ENCODE results near the gene TTC16. TPM values are rescaled to one million over a fixed set of nuclear protein-coding genes. Genes with fewer than 3 reads are reported as not detected.
A peak's percentile ranks its signal among the peaks of the same experiment; 100 is the strongest.

The TTC16 gene
- total RNA-seq, 3 donors from 2014 or later: under 0.01 to 0.59 (median 0.16) TPM

GRCh38 chr9:127735530-127736185 is 19.8 kb downstream of the TTC16 start:
- peaks cover 0 to 11% of the 10 kb centered on the region in 2 donors for H3K4me1 ChIP-seq
- H3K36me3 ChIP-seq: no peaks in the 10 kb centered on the region
- H3K27me3 ChIP-seq: no peaks in the 10 kb centered on the region
- no peak for DNase-seq (ENCODE audit: low spot score in 2 of 2)
- no peak for TF ChIP-seq POLR2AphosphoS5 (IDR thresholded peaks at IDR 0.05)
- TF ChIP-seq, protein P1, sequence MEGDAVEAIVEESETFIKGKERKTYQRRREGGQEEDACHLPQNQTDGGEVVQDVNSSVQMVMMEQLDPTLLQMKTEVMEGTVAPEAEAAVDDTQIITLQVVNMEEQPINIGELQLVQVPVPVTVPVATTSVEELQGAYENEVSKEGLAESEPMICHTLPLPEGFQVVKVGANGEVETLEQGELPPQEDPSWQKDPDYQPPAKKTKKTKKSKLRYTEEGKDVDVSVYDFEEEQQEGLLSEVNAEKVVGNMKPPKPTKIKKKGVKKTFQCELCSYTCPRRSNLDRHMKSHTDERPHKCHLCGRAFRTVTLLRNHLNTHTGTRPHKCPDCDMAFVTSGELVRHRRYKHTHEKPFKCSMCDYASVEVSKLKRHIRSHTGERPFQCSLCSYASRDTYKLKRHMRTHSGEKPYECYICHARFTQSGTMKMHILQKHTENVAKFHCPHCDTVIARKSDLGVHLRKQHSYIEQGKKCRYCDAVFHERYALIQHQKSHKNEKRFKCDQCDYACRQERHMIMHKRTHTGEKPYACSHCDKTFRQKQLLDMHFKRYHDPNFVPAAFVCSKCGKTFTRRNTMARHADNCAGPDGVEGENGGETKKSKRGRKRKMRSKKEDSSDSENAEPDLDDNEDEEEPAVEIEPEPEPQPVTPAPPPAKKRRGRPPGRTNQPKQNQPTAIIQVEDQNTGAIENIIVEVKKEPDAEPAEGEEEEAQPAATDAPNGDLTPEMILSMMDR (IDR thresholded peaks at IDR 0.05): peak in 1 of 3 donors; percentile 5
- intact Hi-C loops (cut with DNase I; ENCODE audit: low total_unique reads): loop anchor here (1.0 to 10.0 kb wide), 3 partner anchors 49 to 131 kb away; partner anchors contain the start of gene CDK9
- H3K9me3 ChIP-seq: no peaks in the 10 kb centered on the region
- H3K4me3 ChIP-seq: peak overlapping the region in 1 of 3 donors; percentile 82
- H3K27ac ChIP-seq: peak overlapping the region; percentile 60 to 92

- peaks cover 0 to 11% of the 10 kb centered on the region in 2 donors for H3K4me1 ChIP-seq
- intact Hi-C loops (cut with DNase I; ENCODE audit: low total_unique reads): loop anchor here (1.0 to 10.0 kb wide), 2 partner anchors 46 to 135 kb away; partner anchors contain the start of gene CDK9
- no peak for TF ChIP-seq POLR2AphosphoS5 (IDR thresholded peaks at IDR 0.05)
- TF ChIP-seq, protein P1 (IDR thresholded peaks at IDR 0.05): no peak
Observed at GRCh38 chr9:127738666-127739065, 22.8 kb downstream of the TTC16 start.

DNA sequence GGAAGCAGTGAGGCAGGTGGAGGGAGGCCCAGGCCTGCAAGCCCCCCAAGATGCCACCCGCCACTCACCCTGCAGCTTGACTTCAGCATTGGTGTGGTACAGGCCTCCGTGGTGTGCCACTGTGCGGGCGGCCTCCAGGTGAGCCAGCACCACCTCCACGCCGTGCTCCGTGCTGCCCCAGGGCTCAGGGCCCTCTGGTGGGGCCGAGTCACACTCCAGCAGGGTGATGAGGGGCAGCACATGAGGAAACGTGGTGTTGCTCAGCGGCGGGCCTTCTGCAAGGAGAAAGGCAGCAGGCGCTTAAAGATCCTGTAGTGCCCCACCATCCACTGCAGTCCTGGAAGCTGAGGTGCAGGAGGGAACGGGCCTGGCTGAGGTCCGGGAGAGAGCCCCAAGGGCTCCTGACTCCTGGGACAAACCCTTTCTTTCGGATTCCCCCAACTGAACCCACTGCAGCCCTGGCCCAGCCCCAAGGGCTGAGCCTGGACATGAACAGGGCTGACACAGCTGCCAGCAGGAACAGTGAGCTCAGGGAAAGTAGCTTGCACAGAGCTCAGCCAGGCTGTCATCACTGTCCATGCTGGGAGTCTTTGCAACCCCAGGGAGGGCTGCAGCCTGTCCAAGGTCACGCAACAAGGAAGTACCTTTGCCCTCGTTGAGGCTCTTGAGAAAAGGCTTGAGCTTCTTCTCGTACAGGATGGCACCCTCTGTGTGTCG is 23.9 kb downstream of the TTC16 start:
- intact Hi-C loops (cut with DNase I; ENCODE audit: low total_unique reads): loop anchor here (10.0 kb wide), 1 partner anchor 45 kb away; the partner anchor contains the start of gene CDK9
- TF ChIP-seq, protein P1 (IDR thresholded peaks at IDR 0.05): no peak
- no peak for TF ChIP-seq POLR2AphosphoS5 (IDR thresholded peaks at IDR 0.05)
- no peak for TF ChIP-seq POLR2A (IDR thresholded peaks at IDR 0.05)
- DNase-seq (ENCODE audit: low spot score in 2 of 2): no peak
- H3K36me3 ChIP-seq: no peaks in the 10 kb centered on the region
- peak overlapping the region; percentile 65 to 91 for H3K27ac ChIP-seq
- H3K27me3 ChIP-seq: no peaks in the 10 kb centered on the region
- H3K4me3 ChIP-seq: no peak overlapping the region
- H3K4me1 ChIP-seq: peaks cover 0 to 6% of the 10 kb centered on the region in 2 donors
- no peaks in the 10 kb centered on the region for H3K9me3 ChIP-seq

More at GRCh38 chr9:127738666-127739065, 22.8 kb downstream of the TTC16 start:
- H3K27me3 ChIP-seq: no peaks in the 10 kb centered on the region
- no peaks in the 10 kb centered on the region for H3K9me3 ChIP-seq
- no peaks in the 10 kb centered on the region for H3K36me3 ChIP-seq
- no peak overlapping the region for H3K27ac ChIP-seq
- no peak for DNase-seq (ENCODE audit: low spot score in 2 of 2)
- no peak overlapping the region for H3K4me3 ChIP-seq

GRCh38 chr9:127741831-127742434 is 26.1 kb downstream of the TTC16 start:
- Histone ChIP-seq H3K27ac (peak overlapping the region; percentile 13 to 91), H3K27me3 (no peaks in the 10 kb centered on the region), H3K4me3 (peak overlapping the region in 1 of 3 donors; percentile 21), H3K36me3 (no peaks in the 10 kb centered on the region), H3K4me1 (peaks cover 0 to 6% of the 10 kb centered on the region in 2 donors), H3K9me3 (no peaks in the 10 kb centered on the region)
- TF ChIP-seq POLR2AphosphoS5 (IDR thresholded peaks at IDR 0.05): no peak
- TF ChIP-seq POLR2A (IDR thresholded peaks at IDR 0.05): no peak
- TF ChIP-seq, protein P1 (IDR thresholded peaks at IDR 0.05): no peak
- DNase-seq (ENCODE audit: low spot score in 2 of 2): no peak
- intact Hi-C loops (cut with DNase I; ENCODE audit: low total_unique reads): no loop called here
